OCI-LY7 (cell line): ENCODE data around the gene EDNRB. TPM values are rescaled to one million over a fixed set of nuclear protein-coding genes. Genes with fewer than 3 reads are reported as not detected.

Source experiments
- BruUV-seq: library from RNA; stranded (reverse); fragments of 400-500 nt; replicated peaks from 2 replicates; lab custom pipeline; 2021; lab: Mats Ljungman, UMichigan
- CTCF ChIA-PET: fragments of 300-600 bp; sonication (Branson Sonifier 250); formaldehyde crosslinking; loops from one replicate; lab custom pipeline; 2022; ENCODE audit warnings: antibody characterized with exemption; ENCODE audit not compliant: unreplicated experiment; lab: Charles Lee
- POLR2A ChIA-PET: fragments of 300-600 bp; sonication (Branson Sonifier 250); formaldehyde crosslinking; loops from one replicate; lab custom pipeline; 2022; ENCODE audit warnings: antibody characterized with exemption; lab: Charles Lee
- DNase-seq: peaks from one replicate; pipeline ENCODE4 v3.0.0-alpha.2; 2015; ENCODE audit warnings: low spot score
- H2AFZ ChIP-seq: fragments of 200-600 bp; sonication (generic), shearing (Covaris generic); 2 replicates; pipeline ENCODE4 v1.6.1; 2014; ENCODE audit warnings: mild to moderate bottlenecking, antibody characterized with exemption, low read length, moderate library complexity
- H3K27ac ChIP-seq: fragments of 200-600 bp; sonication (generic); 2 replicates; pipeline ENCODE4 v1.5.1; 2014; ENCODE audit warnings: mixed run types, low read depth, mild to moderate bottlenecking, moderate library complexity, low read length, inconsistent platforms; ENCODE audit not compliant: poor library complexity, severe bottlenecking
- H3K36me3 ChIP-seq: fragments of 200-600 bp; sonication (generic); 2 replicates; pipeline ENCODE4 v1.6.1; 2014; ENCODE audit warnings: mild to moderate bottlenecking, antibody characterized with exemption, low read length, moderate library complexity, mixed read lengths; ENCODE audit not compliant: insufficient read depth
- H3K4me1 ChIP-seq: fragments of 200-600 bp; sonication (generic); 2 replicates; pipeline ENCODE4 v1.5.1; 2014; ENCODE audit warnings: mild to moderate bottlenecking, low read length; ENCODE audit not compliant: insufficient read depth, poor library complexity, severe bottlenecking
- H3K4me2 ChIP-seq: fragments of 200-600 bp; sonication (generic); 2 replicates; pipeline ENCODE4 v1.6.1; 2014; ENCODE audit warnings: mild to moderate bottlenecking, low read length
- H3K4me3 ChIP-seq: fragments of 200-600 bp; sonication (generic); 2 replicates; pipeline ENCODE4 v1.5.1; 2014; ENCODE audit warnings: mild to moderate bottlenecking, low read depth, low read length; ENCODE audit not compliant: poor library complexity, severe bottlenecking
- H3K79me2 ChIP-seq: fragments of 200-600 bp; sonication (generic); 2 replicates; pipeline ENCODE4 v1.6.1; 2016; ENCODE audit warnings: low read depth, mild to moderate bottlenecking, low read length, moderate library complexity, mixed read lengths; ENCODE audit not compliant: insufficient read depth
- H3K9me2 ChIP-seq: fragments of 200-600 bp; sonication (generic); 2 replicates; pipeline ENCODE4 v1.6.1; 2016; ENCODE audit warnings: mild to moderate bottlenecking, low read length, mixed read lengths; ENCODE audit not compliant: insufficient read depth
- H3K9me3 ChIP-seq: fragments of 200-600 bp; sonication (generic); 2 replicates; pipeline ENCODE4 v1.6.1; 2014; ENCODE audit warnings: mild to moderate bottlenecking, mixed run types, low read length, mixed read lengths
- H4K20me1 ChIP-seq: fragments of 200-600 bp; sonication (generic); 2 replicates; pipeline ENCODE4 v1.6.1; 2014; ENCODE audit warnings: mild to moderate bottlenecking, antibody characterized with exemption, low read length, moderate library complexity, mixed read lengths; ENCODE audit not compliant: insufficient read depth
- EZH2phosphoT487 ChIP-seq: fragments of 200-600 bp; sonication (generic); IDR thresholded peaks from 2 replicates; pipeline ENCODE4 v1.6.1; 2018; ENCODE audit warnings: low read depth, borderline replicate concordance, mild to moderate bottlenecking, mixed run types, antibody characterized with exemption, low read length, moderate library complexity, mixed read lengths
- intact Hi-C: fragments of 100-400 bp; cut with micrococcal nuclease; formaldehyde crosslinking; loops from one replicate; pipeline ENCODE4 v1.10.0; 2022; ENCODE audit not compliant: unreplicated experiment
- total RNA-seq, 2 experiments: library from RNA; depleted of rRNA in 1 of 2; stranded (reverse); fragments of >200 nt in 1 of 2; shearing (Covaris generic) in 1 of 2; gene quantifications; 2 replicates each; pipeline ENCODE4 v1.2.3, GENCODE V29; 2014 to 2022
- TF ChIP-seq, protein P1 (sequence below): fragments of 200-600 bp; sonication (generic); conservative IDR thresholded peaks from 2 replicates; pipeline ENCODE4 v1.5.1; 2014; ENCODE audit warnings: mild to moderate bottlenecking, antibody characterized with exemption, low read length, moderate library complexity, mixed read lengths

The EDNRB gene
- total RNA-seq, 2 experiments from 2014 or later = not detected

DNA sequence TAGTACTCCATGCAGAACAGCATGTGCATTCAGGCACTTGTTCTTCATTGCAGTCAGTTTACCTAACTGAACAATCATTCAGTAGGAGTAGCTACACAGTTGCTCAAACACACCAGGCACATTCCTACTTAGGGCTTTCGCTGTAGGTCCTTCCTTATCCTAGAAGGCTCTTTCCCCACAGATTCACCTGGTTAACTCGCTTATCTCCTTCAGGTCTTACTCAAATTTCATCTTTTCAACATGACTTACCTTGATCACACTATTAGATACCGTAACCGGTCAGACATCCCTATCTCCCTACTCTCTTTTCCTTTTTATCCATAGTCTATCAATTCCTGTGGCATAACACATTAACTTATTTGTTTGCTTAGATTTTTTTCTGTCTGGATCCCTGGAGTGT lies 14.6 kb downstream of the EDNRB start:
- no peak overlapping the region for H2AFZ ChIP-seq
- H3K4me3 ChIP-seq = no peak overlapping the region
- no peaks in the 10 kb centered on the region for H3K9me3 ChIP-seq
- no peaks in the 10 kb centered on the region for H3K36me3 ChIP-seq
- no peak for DNase-seq
- intact Hi-C loops = no loop called here
- POLR2A ChIA-PET = no interaction called here
- H4K20me1 ChIP-seq = no peaks in the 10 kb centered on the region
- no peak overlapping the region for H3K4me2 ChIP-seq
- H3K9me2 ChIP-seq = no peaks in the 10 kb centered on the region
- no peaks in the 10 kb centered on the region for H3K79me2 ChIP-seq
- CTCF ChIA-PET = interaction anchor here (1.2 kb wide), 1 partner anchor 10 kb away, joined by 3 read pairs; no protein-coding TSS in a partner anchor
- BruUV-seq = no TSS peak
- no peak overlapping the region for H3K27ac ChIP-seq
- TF ChIP-seq, protein P1, sequence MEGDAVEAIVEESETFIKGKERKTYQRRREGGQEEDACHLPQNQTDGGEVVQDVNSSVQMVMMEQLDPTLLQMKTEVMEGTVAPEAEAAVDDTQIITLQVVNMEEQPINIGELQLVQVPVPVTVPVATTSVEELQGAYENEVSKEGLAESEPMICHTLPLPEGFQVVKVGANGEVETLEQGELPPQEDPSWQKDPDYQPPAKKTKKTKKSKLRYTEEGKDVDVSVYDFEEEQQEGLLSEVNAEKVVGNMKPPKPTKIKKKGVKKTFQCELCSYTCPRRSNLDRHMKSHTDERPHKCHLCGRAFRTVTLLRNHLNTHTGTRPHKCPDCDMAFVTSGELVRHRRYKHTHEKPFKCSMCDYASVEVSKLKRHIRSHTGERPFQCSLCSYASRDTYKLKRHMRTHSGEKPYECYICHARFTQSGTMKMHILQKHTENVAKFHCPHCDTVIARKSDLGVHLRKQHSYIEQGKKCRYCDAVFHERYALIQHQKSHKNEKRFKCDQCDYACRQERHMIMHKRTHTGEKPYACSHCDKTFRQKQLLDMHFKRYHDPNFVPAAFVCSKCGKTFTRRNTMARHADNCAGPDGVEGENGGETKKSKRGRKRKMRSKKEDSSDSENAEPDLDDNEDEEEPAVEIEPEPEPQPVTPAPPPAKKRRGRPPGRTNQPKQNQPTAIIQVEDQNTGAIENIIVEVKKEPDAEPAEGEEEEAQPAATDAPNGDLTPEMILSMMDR = no peak
- no peak for TF ChIP-seq EZH2phosphoT487
- H3K4me1 ChIP-seq = no peaks in the 10 kb centered on the region

DNA sequence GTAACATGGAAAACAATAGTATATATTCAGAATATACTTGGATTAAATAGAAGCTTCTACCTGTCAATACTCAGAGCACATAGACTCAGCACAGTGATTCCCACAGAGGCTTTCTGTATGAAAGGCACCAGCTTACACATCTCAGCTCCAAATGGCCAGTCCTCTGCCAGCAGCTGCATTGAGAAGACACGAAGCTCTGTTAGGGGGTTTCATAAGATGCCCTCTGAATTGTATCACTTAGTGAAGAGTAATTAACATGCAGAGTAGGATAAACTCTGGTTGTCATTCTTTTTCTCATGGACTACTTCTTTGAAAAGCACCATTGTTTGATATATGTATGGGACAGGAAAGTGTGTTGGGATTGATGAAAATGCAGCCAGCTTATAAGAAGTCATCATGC lies 15.2 kb downstream of the EDNRB start:
- Histone ChIP-seq H3K27ac (no peak overlapping the region), H3K4me2 (no peak overlapping the region), H3K9me2 (no peaks in the 10 kb centered on the region), H3K36me3 (no peaks in the 10 kb centered on the region), H3K79me2 (no peaks in the 10 kb centered on the region), H3K9me3 (no peaks in the 10 kb centered on the region), H3K4me3 (no peak overlapping the region), H4K20me1 (no peaks in the 10 kb centered on the region), H3K4me1 (no peaks in the 10 kb centered on the region), H2AFZ (no peak overlapping the region)
- intact Hi-C loops = no loop called here
- BruUV-seq = no TSS peak
- no peak for DNase-seq
- ChIA-PET POLR2A (no interaction called here), CTCF (interaction anchor here (1.2 kb wide), 1 partner anchor 10 kb away, joined by 3 read pairs; no protein-coding TSS in a partner anchor)
- TF ChIP-seq, protein P1 = no peak
- TF ChIP-seq EZH2phosphoT487 = no peak

DNA sequence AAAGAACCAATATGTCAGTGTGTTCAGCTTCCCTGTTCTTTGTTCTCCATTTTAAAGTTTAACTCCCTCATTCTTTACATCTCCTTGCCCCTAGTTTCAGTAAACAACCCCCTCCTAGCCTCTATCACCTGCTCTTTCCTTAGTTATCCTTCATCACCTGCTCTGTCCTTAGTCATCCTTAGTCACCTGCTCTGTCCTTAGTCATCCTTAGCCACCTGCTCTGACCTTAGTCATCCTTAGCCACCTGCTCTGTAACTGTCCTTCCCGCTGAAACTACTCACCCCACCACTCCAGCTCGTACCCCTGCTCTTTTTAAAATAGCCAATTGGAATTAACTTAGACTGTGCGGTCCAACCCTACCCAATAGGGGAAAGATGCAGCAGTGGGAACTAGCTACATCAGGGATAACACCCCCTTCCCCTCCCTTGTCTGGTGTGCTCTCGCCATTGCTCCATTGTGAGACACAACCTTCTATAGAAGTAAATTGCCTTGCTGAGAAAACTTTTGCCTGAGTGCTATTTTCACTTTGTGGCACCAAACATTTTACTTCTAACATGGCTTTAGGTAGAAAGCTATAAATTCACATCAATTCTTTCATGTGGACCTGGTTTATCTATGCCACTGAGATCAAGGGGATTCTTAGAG lies 16.2 kb downstream of the EDNRB start:
- TF ChIP-seq, protein P1 = no peak
- TF ChIP-seq EZH2phosphoT487 = no peak

More for the DNA sequence above, 16.2 kb downstream of the EDNRB start:
- Histone ChIP-seq H4K20me1 (no peaks in the 10 kb centered on the region), H3K9me3 (no peaks in the 10 kb centered on the region), H2AFZ (no peak overlapping the region), H3K4me3 (no peak overlapping the region), H3K79me2 (no peaks in the 10 kb centered on the region), H3K4me1 (no peaks in the 10 kb centered on the region), H3K9me2 (no peaks in the 10 kb centered on the region), H3K36me3 (no peaks in the 10 kb centered on the region), H3K27ac (no peak overlapping the region), H3K4me2 (no peak overlapping the region)
- intact Hi-C loops = no loop called here
- DNase-seq = no peak
- no TSS peak for BruUV-seq
- POLR2A ChIA-PET = interaction anchor here (0.6 kb wide), 1 partner anchor 13 kb away, joined by 3 read pairs; no protein-coding TSS in a partner anchor
- CTCF ChIA-PET = no interaction called here
